Measurements from ENCODE around the gene ATF6.
"Not testable (repeated sequence)": the region's sequence is repeated elsewhere in the genome, so short reads cannot be mapped to it uniquely, and the experiment has no call there.

The ATF6 gene

GRCh38 chr1:161825831-161826230 is 59.7 kb downstream of the ATF6 start:
- no peak for DNase-seq (ENCODE audit: low read depth, low spot score)
- no peak for TF ChIP-seq POLR2AphosphoS5 (IDR thresholded peaks at IDR 0.05; ENCODE audit: borderline replicate concordance, low read depth, low read length)
- TF ChIP-seq EZH2 (IDR thresholded peaks at IDR 0.05), result no peak
- no peak for TF ChIP-seq FOXP2 (optimal IDR thresholded peaks at IDR 0.05; ENCODE audit: control extremely low read depth, extremely low read length, insufficient read depth)
- Histone ChIP-seq H3K9me3 (ENCODE audit: low read depth, low read length) (no peaks in the 10 kb centered on the region), H3K27ac (no peak overlapping the region), H3K4me3 (no peak overlapping the region), H3K36me3 (ENCODE audit: insufficient read depth, low read length) (peaks cover 6% of the 10 kb centered on the region; the same call in 1 of the 2 replicates), H3K9ac (ENCODE audit: insufficient read length) (no peak overlapping the region)

GRCh38 chr1:161826478-161826877 is 60.4 kb downstream of the ATF6 start:
- H3K27ac ChIP-seq, result no peak overlapping the region
- H3K9me3 ChIP-seq (ENCODE audit: low read depth, low read length), result no peaks in the 10 kb centered on the region
- H3K36me3 ChIP-seq (ENCODE audit: insufficient read depth, low read length), result no peaks in the 10 kb centered on the region; the same call in 1 of the 2 replicates
- TF ChIP-seq POLR2AphosphoS5 (IDR thresholded peaks at IDR 0.05; ENCODE audit: borderline replicate concordance, low read depth, low read length), result no peak
- TF ChIP-seq EZH2 (IDR thresholded peaks at IDR 0.05), result no peak
- H3K4me3 ChIP-seq, result no peak overlapping the region
- DNase-seq (ENCODE audit: low read depth, low spot score), result no peak
- no peak overlapping the region for H3K9ac ChIP-seq (ENCODE audit: insufficient read length)

GRCh38 chr1:161827786-161828185 is 61.7 kb downstream of the ATF6 start:
- DNase-seq (ENCODE audit: low read depth, low spot score), result no peak
- H3K9me3 ChIP-seq (ENCODE audit: low read depth, low read length), result no peaks in the 10 kb centered on the region

GRCh38 chr1:161832299-161832907 is 66.3 kb downstream of the ATF6 start:
- H3K9me3 ChIP-seq (ENCODE audit: low read depth, low read length); H3K9ac ChIP-seq (ENCODE audit: insufficient read length); H3K4me3 ChIP-seq; DNase-seq (ENCODE audit: low read depth, low spot score); H3K36me3 ChIP-seq (ENCODE audit: insufficient read depth, low read length); H3K27ac ChIP-seq: not testable (repeated sequence)

More at GRCh38 chr1:161827786-161828185, 61.7 kb downstream of the ATF6 start:
- Histone ChIP-seq H3K4me3 (no peak overlapping the region), H3K27ac (no peak overlapping the region), H3K9ac (ENCODE audit: insufficient read length) (no peak overlapping the region), H3K36me3 (ENCODE audit: insufficient read depth, low read length) (no peaks in the 10 kb centered on the region; the same call in 1 of the 2 replicates)
- TF ChIP-seq FOXP2 (optimal IDR thresholded peaks at IDR 0.05; ENCODE audit: control extremely low read depth, extremely low read length, insufficient read depth) (no peak), POLR2AphosphoS5 (IDR thresholded peaks at IDR 0.05; ENCODE audit: borderline replicate concordance, low read depth, low read length) (no peak), EZH2 (IDR thresholded peaks at IDR 0.05) (no peak)

GRCh38 chr1:161834967-161835550 is 68.9 kb downstream of the ATF6 start:
- no peak overlapping the region for H3K9ac ChIP-seq (ENCODE audit: insufficient read length)
- DNase-seq (ENCODE audit: low read depth, low spot score), result no peak
- H3K36me3 ChIP-seq (ENCODE audit: insufficient read depth, low read length), result 0 out of 2 replicates have a peak, but pooled peaks cover 4% of the 10 kb centered on the region
- H3K27ac ChIP-seq, result no peak overlapping the region
- TF ChIP-seq FOXP2 (optimal IDR thresholded peaks at IDR 0.05; ENCODE audit: control extremely low read depth, extremely low read length, insufficient read depth), result no peak
- no peak for TF ChIP-seq POLR2AphosphoS5 (IDR thresholded peaks at IDR 0.05; ENCODE audit: borderline replicate concordance, low read depth, low read length)
- no peak for TF ChIP-seq EZH2 (IDR thresholded peaks at IDR 0.05)
- no peak overlapping the region for H3K4me3 ChIP-seq
- no peaks in the 10 kb centered on the region for H3K9me3 ChIP-seq (ENCODE audit: low read depth, low read length)

GRCh38 chr1:161836018-161836417 is 69.9 kb downstream of the ATF6 start:
- H3K36me3 ChIP-seq (ENCODE audit: insufficient read depth, low read length), result 0 out of 2 replicates have a peak, but pooled peaks cover 4% of the 10 kb centered on the region
- TF ChIP-seq POLR2AphosphoS5 (IDR thresholded peaks at IDR 0.05; ENCODE audit: borderline replicate concordance, low read depth, low read length), result no peak
- no peak for TF ChIP-seq EZH2 (IDR thresholded peaks at IDR 0.05)
- TF ChIP-seq FOXP2 (optimal IDR thresholded peaks at IDR 0.05; ENCODE audit: control extremely low read depth, extremely low read length, insufficient read depth), result no peak
- no peaks in the 10 kb centered on the region for H3K9me3 ChIP-seq (ENCODE audit: low read depth, low read length)
- peak overlapping the region; percentile 74 for H3K27ac ChIP-seq
- H3K4me3 ChIP-seq, result no peak overlapping the region
- no peak for DNase-seq (ENCODE audit: low read depth, low spot score)
- H3K9ac ChIP-seq (ENCODE audit: insufficient read length), result no peak overlapping the region

- Histone ChIP-seq H3K4me3 (no peak overlapping the region), H3K36me3 (ENCODE audit: insufficient read depth, low read length) (peaks cover 15% of the 10 kb centered on the region; the same call in 1 of the 2 replicates), H3K9me3 (ENCODE audit: low read depth, low read length) (no peaks in the 10 kb centered on the region), H3K9ac (ENCODE audit: insufficient read length) (no peak overlapping the region), H3K27ac (no peak overlapping the region)
- no peak for DNase-seq (ENCODE audit: low read depth, low spot score)
- no peak for TF ChIP-seq EZH2 (IDR thresholded peaks at IDR 0.05)
- TF ChIP-seq FOXP2 (optimal IDR thresholded peaks at IDR 0.05; ENCODE audit: control extremely low read depth, extremely low read length, insufficient read depth), result no peak
- no peak for TF ChIP-seq POLR2AphosphoS5 (IDR thresholded peaks at IDR 0.05; ENCODE audit: borderline replicate concordance, low read depth, low read length)
These were observed 72.2 kb downstream of the ATF6 start for GRCh38 chr1:161838362-161838761.

- Histone ChIP-seq H3K9me3 (ENCODE audit: low read depth, low read length) (no peaks in the 10 kb centered on the region), H3K27ac (no peak overlapping the region)
- no peak for DNase-seq (ENCODE audit: low read depth, low spot score)
These were observed 72.8 kb downstream of the ATF6 start for GRCh38 chr1:161838885-161839284.

GRCh38 chr1:161839591-161839990 is 73.5 kb downstream of the ATF6 start:
- H3K9ac ChIP-seq (ENCODE audit: insufficient read length), result no peak overlapping the region
- peaks cover 15% of the 10 kb centered on the region; the same call in 1 of the 2 replicates for H3K36me3 ChIP-seq (ENCODE audit: insufficient read depth, low read length)
- H3K9me3 ChIP-seq (ENCODE audit: low read depth, low read length), result no peaks in the 10 kb centered on the region
- no peak overlapping the region for H3K4me3 ChIP-seq
- no peak for DNase-seq (ENCODE audit: low read depth, low spot score)
- no peak overlapping the region for H3K27ac ChIP-seq
- TF ChIP-seq EZH2 (IDR thresholded peaks at IDR 0.05), result no peak
- no peak for TF ChIP-seq POLR2AphosphoS5 (IDR thresholded peaks at IDR 0.05; ENCODE audit: borderline replicate concordance, low read depth, low read length)
- TF ChIP-seq FOXP2 (optimal IDR thresholded peaks at IDR 0.05; ENCODE audit: control extremely low read depth, extremely low read length, insufficient read depth), result no peak

More at GRCh38 chr1:161838885-161839284, 72.8 kb downstream of the ATF6 start:
- H3K4me3 ChIP-seq, result no peak overlapping the region
- TF ChIP-seq EZH2 (IDR thresholded peaks at IDR 0.05), result no peak
- no peak for TF ChIP-seq POLR2AphosphoS5 (IDR thresholded peaks at IDR 0.05; ENCODE audit: borderline replicate concordance, low read depth, low read length)
- TF ChIP-seq FOXP2 (optimal IDR thresholded peaks at IDR 0.05; ENCODE audit: control extremely low read depth, extremely low read length, insufficient read depth), result no peak
- peaks cover 15% of the 10 kb centered on the region; the same call in 1 of the 2 replicates for H3K36me3 ChIP-seq (ENCODE audit: insufficient read depth, low read length)
- H3K9ac ChIP-seq (ENCODE audit: insufficient read length), result no peak overlapping the region
